GM21526 (cell line): ENCODE results near the gene NOLC1.

ENCODE experiments used
- ATAC-seq: cut with Tn5 transposase; IDR thresholded peaks from one replicate; pipeline ENCODE4 v1.9.1; 2021; ENCODE audit warnings: moderate library complexity; ENCODE audit not compliant: unreplicated experiment, low FRiP score

Gene NOLC1

DNA sequence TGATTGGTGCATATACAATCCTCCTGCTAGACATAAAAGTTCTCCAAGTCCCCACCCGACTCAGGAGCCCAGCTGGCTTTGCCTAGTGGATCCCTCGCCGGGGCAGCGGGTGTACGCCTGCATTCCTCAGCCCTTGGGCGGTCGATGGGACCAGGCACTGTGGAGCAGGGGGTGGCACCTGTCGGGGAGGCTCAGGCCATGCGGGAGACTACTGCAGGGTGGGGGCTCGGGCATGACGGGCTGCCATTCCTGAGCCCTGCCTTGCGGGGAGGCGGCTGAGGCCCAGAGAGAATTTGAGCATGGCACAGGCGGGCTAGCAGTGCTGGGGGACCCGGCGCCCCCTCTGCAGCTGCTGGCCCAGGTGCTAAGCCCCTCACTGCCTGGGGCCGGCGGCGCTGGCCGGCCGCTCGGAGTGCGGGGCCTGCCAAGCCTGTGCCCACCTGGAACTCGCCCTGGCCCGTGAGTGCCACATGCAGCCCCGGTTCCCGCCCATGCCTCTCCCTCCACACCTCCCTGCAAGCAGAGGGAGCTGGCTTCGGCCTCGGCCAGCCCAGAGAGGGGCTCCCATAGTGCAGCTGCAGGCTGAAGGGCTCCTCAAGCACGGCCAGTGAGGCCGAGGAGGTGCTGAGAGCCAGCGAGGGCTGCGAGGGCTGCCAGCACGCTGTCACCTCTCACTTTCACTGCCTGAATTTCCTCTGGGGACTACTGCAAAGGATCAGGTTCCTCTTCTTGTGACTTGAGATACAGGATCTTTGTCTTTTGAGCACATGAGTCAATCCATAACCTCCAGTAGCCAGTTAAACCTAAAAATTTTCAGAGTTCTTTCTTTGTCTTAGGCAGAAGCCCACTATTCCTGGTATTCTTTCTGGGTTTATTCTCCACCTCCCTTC lies 48.8 kb downstream of the NOLC1 start:
- no peak for ATAC-seq

DNA sequence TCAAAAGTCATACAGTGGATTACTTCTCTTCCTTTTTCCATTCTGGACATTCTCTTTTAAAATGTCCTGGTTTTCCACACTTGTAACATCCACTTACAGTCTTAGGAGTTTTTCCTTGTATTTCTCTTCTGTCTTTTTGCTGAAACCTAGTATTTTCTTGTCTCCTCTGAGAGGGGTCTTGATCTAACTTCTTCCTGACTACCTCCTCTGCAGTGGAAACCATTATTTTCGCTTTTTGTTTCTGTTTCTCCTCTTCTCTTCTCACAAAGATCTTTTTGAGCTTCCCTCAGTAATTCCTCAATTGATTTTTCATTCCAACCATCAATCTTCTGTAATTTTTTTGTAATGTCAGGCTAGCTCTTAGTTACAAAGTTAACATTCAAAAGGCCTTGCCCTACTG lies 50.2 kb downstream of the NOLC1 start:
- no peak for ATAC-seq

DNA sequence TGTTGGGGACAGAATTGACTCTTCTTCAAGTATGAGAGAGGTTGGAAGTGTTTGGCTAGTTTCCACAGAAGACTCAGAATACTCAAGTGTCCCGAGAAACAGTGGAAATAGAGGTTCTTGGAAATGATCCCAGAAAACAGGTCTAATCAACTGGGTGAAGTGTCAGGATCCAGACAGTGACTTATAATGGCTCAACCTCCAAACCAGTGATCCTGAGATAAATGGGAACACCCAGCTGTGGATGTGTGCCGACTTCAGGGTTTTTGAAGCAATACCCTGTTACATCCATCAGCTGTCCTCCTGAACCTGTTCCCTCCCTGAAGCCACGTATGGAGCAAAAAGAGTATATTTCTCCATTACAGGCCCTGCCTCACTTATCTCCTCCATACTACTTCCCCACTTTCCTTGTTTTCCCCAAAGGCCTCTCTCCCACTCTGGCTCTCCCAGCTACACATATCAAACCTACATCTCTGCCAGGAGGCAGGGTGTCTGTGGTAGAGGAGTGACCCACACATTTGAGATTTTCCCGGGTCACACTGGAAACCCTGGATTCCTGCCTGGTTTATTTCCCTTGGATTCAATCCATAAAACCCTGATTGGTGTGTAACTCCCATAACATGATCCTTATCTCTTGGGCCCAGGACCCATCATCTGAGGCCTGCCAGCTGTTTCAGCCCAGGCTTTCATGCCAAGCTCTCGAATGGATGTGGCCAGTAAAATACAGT lies 56.3 kb downstream of the NOLC1 start:
- ATAC-seq, result no peak

DNA sequence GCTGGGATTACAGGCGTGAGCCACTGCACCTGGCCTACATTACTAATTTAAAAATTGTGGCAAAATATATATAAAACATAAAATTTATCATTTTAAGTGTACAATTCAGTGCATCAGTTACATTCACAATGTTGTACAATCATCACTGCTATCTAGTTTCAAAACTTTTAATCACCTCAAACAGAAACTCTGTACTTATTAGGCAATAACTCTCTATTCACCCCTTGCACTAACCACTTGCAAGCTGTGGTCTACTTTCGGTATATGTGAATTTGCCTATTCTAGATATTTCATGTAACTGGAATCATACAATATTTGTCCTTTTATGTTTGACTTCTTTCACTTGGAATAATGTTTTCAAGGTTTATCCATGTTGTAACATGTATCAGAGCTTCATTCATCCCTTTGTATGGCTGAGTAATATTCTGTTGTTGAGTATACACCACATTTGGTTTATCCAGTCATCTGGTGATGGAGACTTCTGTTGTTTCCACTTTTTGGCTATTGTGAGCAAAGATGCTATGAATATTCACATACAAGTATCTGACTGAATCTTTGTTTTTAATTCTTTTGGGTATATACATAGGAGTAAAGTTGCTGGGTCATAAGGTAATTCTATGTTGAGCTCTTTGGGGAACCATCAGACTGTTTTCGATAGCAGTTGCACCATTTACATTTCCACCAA lies 59.6 kb downstream of the NOLC1 start:
- ATAC-seq, result no peak
